ENCODE measurements around the gene CCSAP.

- no peak for TF ChIP-seq POLR2A (IDR thresholded peaks at IDR 0.05; ENCODE audit: low read length)
- no peak for TF ChIP-seq GATA1 (IDR thresholded peaks at IDR 0.05; ENCODE audit: low read depth, low read length)
These were observed 62.6 kb downstream of the CCSAP start for GRCh38 chr1:229280037-229280828.

Measured in erythroblast (primary cell).